SK-N-SH treated with all-trans-retinoic acid at 6 μM for 48 hours (cell line): ENCODE measurements around the gene SUSD5.

ENCODE experiments used
- ATAC-seq: fragments of 200-7000 bp; cut with Tn5 transposase; 3 replicates; pipeline ENCODE4 v1.9.1; 2020; ENCODE audit warnings: mild to moderate bottlenecking, moderate library complexity
- ARNTL ChIP-seq: fragments of 450-650 bp; formaldehyde crosslinking; IDR thresholded peaks from 2 replicates; pipeline ENCODE4 v1.5.0; 2020; ENCODE audit warnings: low read depth, mild to moderate bottlenecking, moderate library complexity, borderline replicate concordance
- BACH2 ChIP-seq: fragments of 250-450 bp; sonication (Bioruptor Pico); IDR thresholded peaks from 2 replicates; pipeline ENCODE4 v1.9.0; 2021; ENCODE audit warnings: mild to moderate bottlenecking, borderline replicate concordance
- CREB5 ChIP-seq: fragments of 250-450 bp; sonication (Bioruptor Pico); IDR thresholded peaks from 2 replicates; pipeline ENCODE4 v1.5.1; 2020; ENCODE audit warnings: low read depth, mild to moderate bottlenecking, moderate library complexity
- CSDC2 ChIP-seq: fragments of 250-450 bp; sonication (Bioruptor Pico); IDR thresholded peaks from 2 replicates; pipeline ENCODE4 v1.5.0; 2020; ENCODE audit warnings: mild to moderate bottlenecking, moderate library complexity
- CSRNP3 ChIP-seq: fragments of 250-450 bp; sonication (Bioruptor Pico); IDR thresholded peaks from 2 replicates; pipeline ENCODE4 v1.5.1; 2021; ENCODE audit warnings: mild to moderate bottlenecking, moderate library complexity
- ESRRG ChIP-seq: fragments of 250-450 bp; sonication (Bioruptor Pico); IDR thresholded peaks from 2 replicates; pipeline ENCODE4 v1.6.1; 2021; ENCODE audit warnings: mild to moderate bottlenecking
- GLIS3 ChIP-seq: fragments of 250-450 bp; sonication (Bioruptor Pico); IDR thresholded peaks from 2 replicates; pipeline ENCODE4 v1.5.0; 2020; ENCODE audit warnings: mild to moderate bottlenecking, moderate library complexity
- OSR1 ChIP-seq: fragments of 250-450 bp; sonication (Bioruptor Pico); IDR thresholded peaks from 2 replicates; pipeline ENCODE4 v1.8.0; 2022; ENCODE audit warnings: moderate library complexity, mild to moderate bottlenecking, inconsistent platforms
- PATZ1 ChIP-seq: fragments of 250-450 bp; sonication (Bioruptor Pico); IDR thresholded peaks from 2 replicates; pipeline ENCODE4 v1.8.0; 2020; ENCODE audit warnings: mild to moderate bottlenecking, moderate library complexity, borderline replicate concordance
- POU6F1 ChIP-seq: fragments of 250-450 bp; sonication (Bioruptor Pico); IDR thresholded peaks from 2 replicates; pipeline ENCODE4 v1.8.0; 2021; ENCODE audit warnings: low read depth, mild to moderate bottlenecking, moderate library complexity, borderline replicate concordance
- PPARA ChIP-seq: fragments of 250-450 bp; sonication (Bioruptor Pico); IDR thresholded peaks from 2 replicates; pipeline ENCODE4 v1.5.0; 2020; ENCODE audit warnings: mild to moderate bottlenecking, borderline replicate concordance
- RARB ChIP-seq: fragments of 250-450 bp; sonication (Bioruptor Pico); IDR thresholded peaks from 2 replicates; pipeline ENCODE4 v1.8.0; 2021; ENCODE audit warnings: mild to moderate bottlenecking, moderate library complexity
- SNAI2 ChIP-seq: fragments of 250-450 bp; sonication (Bioruptor Pico); IDR thresholded peaks from 2 replicates; pipeline ENCODE4 v1.5.0; 2020; ENCODE audit warnings: mild to moderate bottlenecking, moderate library complexity
- TCF4 ChIP-seq: fragments of 250-450 bp; sonication (Bioruptor Pico); IDR thresholded peaks from 2 replicates; pipeline ENCODE4 v1.8.0; 2021; ENCODE audit warnings: mild to moderate bottlenecking, moderate library complexity, borderline replicate concordance
- TOX ChIP-seq: fragments of 250-450 bp; sonication (Bioruptor Pico); IDR thresholded peaks from 2 replicates; pipeline ENCODE4 v1.8.0; 2021; ENCODE audit warnings: mild to moderate bottlenecking, moderate library complexity, borderline replicate concordance
- ZC3H10 ChIP-seq: fragments of 250-450 bp; sonication (Bioruptor Pico); IDR thresholded peaks from 2 replicates; pipeline ENCODE4 v1.5.1; 2021; ENCODE audit warnings: mild to moderate bottlenecking, moderate library complexity
- ZFP3 ChIP-seq: fragments of 250-450 bp; sonication (Bioruptor Pico); IDR thresholded peaks from 2 replicates; pipeline ENCODE4 v1.5.0; 2020; ENCODE audit warnings: mild to moderate bottlenecking, moderate library complexity
- ZFP30 ChIP-seq: fragments of 450-650 bp; formaldehyde crosslinking; IDR thresholded peaks from 2 replicates; pipeline ENCODE4 v1.5.0; 2022; ENCODE audit warnings: mild to moderate bottlenecking, moderate library complexity
- ZNF565 ChIP-seq: fragments of 450-650 bp; formaldehyde crosslinking; conservative IDR thresholded peaks from 2 replicates; pipeline ENCODE4 v1.5.0; 2020; ENCODE audit warnings: low read depth, mild to moderate bottlenecking, moderate library complexity
- ZNF70 ChIP-seq: fragments of 450-650 bp; formaldehyde crosslinking; IDR thresholded peaks from 2 replicates; pipeline ENCODE4 v1.5.0; 2020; ENCODE audit warnings: mild to moderate bottlenecking, moderate library complexity
- ZNF8 ChIP-seq: fragments of 450-650 bp; formaldehyde crosslinking; IDR thresholded peaks from 2 replicates; pipeline ENCODE4 v1.5.0; 2020; ENCODE audit warnings: mild to moderate bottlenecking, moderate library complexity

The SUSD5 gene

GRCh38 chr3:33229066-33229465, 10.5 kb upstream of the SUSD5 start:
- no peak for ATAC-seq
- no peak for TF ChIP-seq CSRNP3 (CRISPR knock-in tag)
- no peak for TF ChIP-seq PATZ1 (CRISPR knock-in tag)
- TF ChIP-seq ZNF70: no peak
- TF ChIP-seq TOX (CRISPR knock-in tag): no peak
- TF ChIP-seq SNAI2 (CRISPR knock-in tag): no peak
- no peak for TF ChIP-seq CSDC2 (CRISPR knock-in tag)
- no peak for TF ChIP-seq ZNF565 (CRISPR knock-in tag)
- no peak for TF ChIP-seq CREB5 (CRISPR knock-in tag)
- TF ChIP-seq POU6F1 (CRISPR knock-in tag): no peak
- TF ChIP-seq PPARA (CRISPR knock-in tag): no peak
- TF ChIP-seq ZC3H10 (CRISPR knock-in tag): no peak
- TF ChIP-seq ESRRG (CRISPR knock-in tag): no peak

GRCh38 chr3:33221241-33221640, 2.6 kb upstream of the SUSD5 start:
- no peak for ATAC-seq
- TF ChIP-seq TCF4 (CRISPR knock-in tag) (no peak), ZC3H10 (CRISPR knock-in tag) (no peak), ESRRG (CRISPR knock-in tag) (no peak), CREB5 (CRISPR knock-in tag) (no peak), ZFP3 (no peak), PPARA (CRISPR knock-in tag) (no peak), ZFP30 (CRISPR knock-in tag) (no peak), CSDC2 (CRISPR knock-in tag) (no peak), RARB (CRISPR knock-in tag) (no peak), BACH2 (CRISPR knock-in tag) (no peak), ZNF8 (CRISPR knock-in tag) (no peak), ZNF565 (CRISPR knock-in tag) (no peak), OSR1 (CRISPR knock-in tag) (no peak), ZNF70 (no peak)

- TF ChIP-seq ZFP3 (no peak), ARNTL (CRISPR knock-in tag) (no peak), OSR1 (CRISPR knock-in tag) (no peak), GLIS3 (no peak), CSRNP3 (CRISPR knock-in tag) (no peak), PATZ1 (CRISPR knock-in tag) (no peak)
- TF ChIP-seq, all 23 proteins: peak for 0
- no peak for ATAC-seq
Observed at GRCh38 chr3:33219175-33219487, 521 bp upstream of the SUSD5 start.
